ENCODE results near the gene CACNA1I. TPM values are rescaled to one million over a fixed set of nuclear protein-coding genes. Genes with fewer than 3 reads are reported as not detected.

Gene CACNA1I
- polyA plus RNA-seq, 1 of the 3 experiments (the other 2 are of a cell fraction) = not detected

DNA sequence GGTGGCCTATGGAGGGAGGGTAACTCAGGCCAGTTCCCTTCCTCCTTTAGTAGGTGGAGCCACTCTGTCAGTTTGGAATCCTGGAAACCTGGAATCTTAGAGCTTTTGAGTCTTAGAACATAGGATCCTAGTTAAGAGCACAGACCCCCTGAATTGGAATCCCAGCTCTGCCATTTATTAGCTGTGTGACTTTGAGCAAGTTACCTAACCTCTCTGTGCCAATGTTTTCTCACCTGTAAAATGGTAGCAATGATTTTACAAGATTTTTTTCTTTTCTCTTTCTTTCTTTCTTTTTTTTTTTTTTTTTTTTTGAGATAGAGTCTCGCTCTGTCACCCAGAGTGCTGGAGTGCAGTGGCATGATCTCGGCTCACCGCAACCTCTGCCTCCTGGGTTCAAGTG lies 17.1 kb upstream of the CACNA1I start:
- ChIA-PET POLR2A (no interaction called here), CTCF (no interaction called here)
- no peaks in the 10 kb centered on the region for H3K9me2 ChIP-seq
- H3K27ac ChIP-seq (ENCODE audit: low read depth in 2 of 2, low read length in 1 of 2) = no peak overlapping the region
- no peak for DNase-seq
- H3K79me2 ChIP-seq (ENCODE audit: insufficient read depth) = no peaks in the 10 kb centered on the region
- H3K4me3 ChIP-seq (ENCODE audit: low read depth in 2 of 2, low read length in 1 of 2) = no peak overlapping the region
- H3K36me3 ChIP-seq (replicated peaks in 1 of 2; ENCODE audit: control insufficient read depth in 1 of 2, insufficient read depth in 2 of 2, low read length in 1 of 2) = no peaks in the 10 kb centered on the region
- H3K4me2 ChIP-seq = no peak overlapping the region
- H3K9me3 ChIP-seq = no peaks in the 10 kb centered on the region
- no peaks in the 10 kb centered on the region; the same call in 1 of the 2 replicates for H3K27me3 ChIP-seq (ENCODE audit: insufficient read depth)
- H3K4me1 ChIP-seq (ENCODE audit: control insufficient read depth in 1 of 2, insufficient read depth in 2 of 2, low read depth in 1 of 2, low read length in 1 of 2) = no peaks in the 10 kb centered on the region; a peak in 1 of 4 replicates
- no peaks in the 10 kb centered on the region for H4K20me1 ChIP-seq (ENCODE audit: insufficient read depth)
- no peaks in the 10 kb centered on the region for H3F3A ChIP-seq (replicated peaks; ENCODE audit: insufficient read depth)
- H3K9ac ChIP-seq = no peak overlapping the region
- 93% methylated on average over 3 of the region's 3 CpGs for WGBS (ENCODE audit: low lambda C conversion rate)
- TF ChIP-seq FOXM1 (IDR thresholded peaks at IDR 0.05; ENCODE audit: low read depth) (no peak), RXRA (IDR thresholded peaks at IDR 0.05; ENCODE audit: borderline replicate concordance, low read depth) (no peak), FOXJ3 (CRISPR knock-in tag; IDR thresholded peaks at IDR 0.05) (no peak), RCOR1 (IDR thresholded peaks at IDR 0.05; ENCODE audit: low read length) (no peak), POLR2AphosphoS5 (IDR thresholded peaks at IDR 0.05; ENCODE audit: low read depth, low read length) (no peak), YY1 (IDR thresholded peaks at IDR 0.05; ENCODE audit: low read depth) (no peak), GABPA (IDR thresholded peaks at IDR 0.05; ENCODE audit: low read depth) (no peak), TCF12 (IDR thresholded peaks at IDR 0.05) (no peak), SMC3 (IDR thresholded peaks at IDR 0.05; ENCODE audit: low read depth, low read length) (no peak), CHD2 (IDR thresholded peaks at IDR 0.05; ENCODE audit: low read length, partially characterized antibody) (no peak), JUND (IDR thresholded peaks at IDR 0.05) (no peak), FOSL2 (IDR thresholded peaks at IDR 0.05; ENCODE audit: borderline replicate concordance, low read depth) (no peak)
- TF ChIP-seq, protein P1, sequence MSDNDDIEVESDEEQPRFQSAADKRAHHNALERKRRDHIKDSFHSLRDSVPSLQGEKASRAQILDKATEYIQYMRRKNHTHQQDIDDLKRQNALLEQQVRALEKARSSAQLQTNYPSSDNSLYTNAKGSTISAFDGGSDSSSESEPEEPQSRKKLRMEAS (IDR thresholded peaks at IDR 0.05; ENCODE audit: low read depth) = no peak
- TF ChIP-seq, protein P2, sequence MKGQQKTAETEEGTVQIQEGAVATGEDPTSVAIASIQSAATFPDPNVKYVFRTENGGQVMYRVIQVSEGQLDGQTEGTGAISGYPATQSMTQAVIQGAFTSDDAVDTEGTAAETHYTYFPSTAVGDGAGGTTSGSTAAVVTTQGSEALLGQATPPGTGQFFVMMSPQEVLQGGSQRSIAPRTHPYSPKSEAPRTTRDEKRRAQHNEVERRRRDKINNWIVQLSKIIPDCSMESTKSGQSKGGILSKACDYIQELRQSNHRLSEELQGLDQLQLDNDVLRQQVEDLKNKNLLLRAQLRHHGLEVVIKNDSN (IDR thresholded peaks at IDR 0.05; ENCODE audit: borderline replicate concordance, low read depth) = no peak
- TF ChIP-seq, protein P3, sequence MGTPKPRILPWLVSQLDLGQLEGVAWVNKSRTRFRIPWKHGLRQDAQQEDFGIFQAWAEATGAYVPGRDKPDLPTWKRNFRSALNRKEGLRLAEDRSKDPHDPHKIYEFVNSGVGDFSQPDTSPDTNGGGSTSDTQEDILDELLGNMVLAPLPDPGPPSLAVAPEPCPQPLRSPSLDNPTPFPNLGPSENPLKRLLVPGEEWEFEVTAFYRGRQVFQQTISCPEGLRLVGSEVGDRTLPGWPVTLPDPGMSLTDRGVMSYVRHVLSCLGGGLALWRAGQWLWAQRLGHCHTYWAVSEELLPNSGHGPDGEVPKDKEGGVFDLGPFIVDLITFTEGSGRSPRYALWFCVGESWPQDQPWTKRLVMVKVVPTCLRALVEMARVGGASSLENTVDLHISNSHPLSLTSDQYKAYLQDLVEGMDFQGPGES (IDR thresholded peaks at IDR 0.05; ENCODE audit: low read depth, low read length) = no peak
- H2AFZ ChIP-seq (ENCODE audit: low read depth) = no peak overlapping the region

DNA sequence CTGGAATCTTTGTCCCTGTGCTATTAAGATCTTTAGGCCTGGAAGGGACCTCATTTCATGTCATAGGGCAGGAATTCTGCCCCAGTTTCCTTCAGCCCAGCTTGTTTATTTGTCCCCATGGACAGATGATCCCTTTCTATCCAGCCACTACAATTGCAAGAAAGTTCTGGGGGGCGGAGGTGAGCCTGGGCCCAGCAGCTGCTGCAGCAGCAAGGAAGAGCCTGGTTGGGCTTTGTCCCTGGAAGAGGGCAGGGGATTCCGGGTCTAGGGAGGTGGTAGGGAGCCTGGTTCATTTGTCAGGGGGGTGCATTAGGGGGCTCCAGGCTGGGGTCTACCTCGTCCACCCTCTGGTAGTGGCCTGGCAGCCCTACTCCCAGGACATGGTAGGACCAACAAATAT lies 16.4 kb upstream of the CACNA1I start:
- H3K4me1 ChIP-seq (ENCODE audit: control insufficient read depth in 1 of 2, insufficient read depth in 2 of 2, low read depth in 1 of 2, low read length in 1 of 2) = no peaks in the 10 kb centered on the region; a peak in 1 of 4 replicates
- no peaks in the 10 kb centered on the region; the same call in 1 of the 2 replicates for H3K27me3 ChIP-seq (ENCODE audit: insufficient read depth)
- H2AFZ ChIP-seq (ENCODE audit: low read depth) = no peak overlapping the region
- H3F3A ChIP-seq (replicated peaks; ENCODE audit: insufficient read depth) = no peaks in the 10 kb centered on the region
- no peaks in the 10 kb centered on the region for H3K79me2 ChIP-seq (ENCODE audit: insufficient read depth)
- no peak overlapping the region for H3K4me3 ChIP-seq (ENCODE audit: low read depth in 2 of 2, low read length in 1 of 2)
- H3K9me2 ChIP-seq = no peaks in the 10 kb centered on the region
- POLR2A ChIA-PET = no interaction called here
- CTCF ChIA-PET = no interaction called here
- no CpG with 5 or more reads among the region's 3 CpGs for WGBS (ENCODE audit: low lambda C conversion rate)
- H3K36me3 ChIP-seq (replicated peaks in 1 of 2; ENCODE audit: control insufficient read depth in 1 of 2, insufficient read depth in 2 of 2, low read length in 1 of 2) = no peaks in the 10 kb centered on the region
- no peak for DNase-seq
- no peaks in the 10 kb centered on the region for H3K9me3 ChIP-seq
- H3K4me2 ChIP-seq = no peak overlapping the region
- no peak overlapping the region for H3K9ac ChIP-seq
- TF ChIP-seq GATA2 (CRISPR knock-in tag; IDR thresholded peaks at IDR 0.05) = no peak
- no peak overlapping the region for H3K27ac ChIP-seq (ENCODE audit: low read depth in 2 of 2, low read length in 1 of 2)
- no peaks in the 10 kb centered on the region for H4K20me1 ChIP-seq (ENCODE audit: insufficient read depth)

Measured in SK-N-SH (cell line).